Coronary artery (tissue), 2 donors: ENCODE measurements around the gene SMARCA4.

Experiments
- DNase-seq: peaks from one replicate; pipeline ENCODE4 v3.0.0-alpha.2; 2017; ENCODE audit warnings: low spot score
- H3K27ac ChIP-seq, 2 donors: fragments of 200-600 bp; sonication (generic); one replicate each; pipeline ENCODE4 v1.5.1; 2016 to 2019
- H3K4me3 ChIP-seq: fragments of 200-600 bp; sonication (generic); 2 replicates; pipeline ENCODE4 v1.5.1; 2016; ENCODE audit warnings: mild to moderate bottlenecking, moderate library complexity
- TF ChIP-seq, protein P1 (sequence below): fragments of 200-600 bp; sonication (generic); IDR thresholded peaks from one replicate; pipeline ENCODE4 v1.5.1; 2019; ENCODE audit warnings: antibody characterized with exemption

SMARCA4 gene

DNA sequence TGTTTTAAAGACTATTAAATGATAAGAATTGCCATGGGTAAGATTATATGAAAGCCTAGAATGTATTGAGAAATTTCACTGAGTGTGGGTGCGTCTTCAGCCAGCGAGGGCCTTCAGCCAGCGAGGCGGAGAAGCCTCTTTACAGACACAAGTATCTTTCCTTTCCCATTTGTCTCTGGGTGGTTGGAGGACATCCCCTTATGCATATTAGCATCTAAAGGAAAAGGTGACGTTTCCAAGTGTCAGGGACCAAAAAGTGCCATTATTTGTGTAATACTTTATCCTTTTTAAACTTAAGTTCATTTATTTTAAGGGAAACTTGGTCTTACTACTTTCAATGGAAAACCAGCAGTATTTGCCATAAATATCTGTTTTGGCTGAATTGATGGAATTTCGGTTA lies 22.2 kb downstream of the SMARCA4 start:
- Histone ChIP-seq H3K4me3 (no peak overlapping the region), H3K27ac (no peak overlapping the region)
- TF ChIP-seq, protein P1, sequence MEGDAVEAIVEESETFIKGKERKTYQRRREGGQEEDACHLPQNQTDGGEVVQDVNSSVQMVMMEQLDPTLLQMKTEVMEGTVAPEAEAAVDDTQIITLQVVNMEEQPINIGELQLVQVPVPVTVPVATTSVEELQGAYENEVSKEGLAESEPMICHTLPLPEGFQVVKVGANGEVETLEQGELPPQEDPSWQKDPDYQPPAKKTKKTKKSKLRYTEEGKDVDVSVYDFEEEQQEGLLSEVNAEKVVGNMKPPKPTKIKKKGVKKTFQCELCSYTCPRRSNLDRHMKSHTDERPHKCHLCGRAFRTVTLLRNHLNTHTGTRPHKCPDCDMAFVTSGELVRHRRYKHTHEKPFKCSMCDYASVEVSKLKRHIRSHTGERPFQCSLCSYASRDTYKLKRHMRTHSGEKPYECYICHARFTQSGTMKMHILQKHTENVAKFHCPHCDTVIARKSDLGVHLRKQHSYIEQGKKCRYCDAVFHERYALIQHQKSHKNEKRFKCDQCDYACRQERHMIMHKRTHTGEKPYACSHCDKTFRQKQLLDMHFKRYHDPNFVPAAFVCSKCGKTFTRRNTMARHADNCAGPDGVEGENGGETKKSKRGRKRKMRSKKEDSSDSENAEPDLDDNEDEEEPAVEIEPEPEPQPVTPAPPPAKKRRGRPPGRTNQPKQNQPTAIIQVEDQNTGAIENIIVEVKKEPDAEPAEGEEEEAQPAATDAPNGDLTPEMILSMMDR = no peak
- no peak for DNase-seq

GRCh38 chr19:10984166-10984735 lies 23.4 kb downstream of the SMARCA4 start:
- H3K4me3 ChIP-seq = no peak overlapping the region
- H3K27ac ChIP-seq = no peak overlapping the region
- TF ChIP-seq, protein P1 = no peak
- no peak for DNase-seq

- TF ChIP-seq, protein P1 = no peak
- Histone ChIP-seq H3K4me3 (no peak overlapping the region), H3K27ac (no peak overlapping the region)
- no peak for DNase-seq
Observed at GRCh38 chr19:10985502-10985901, 24.7 kb downstream of the SMARCA4 start.

- no peak for DNase-seq
- H3K27ac ChIP-seq = no peak overlapping the region
- TF ChIP-seq, protein P1 = no peak
- H3K4me3 ChIP-seq = no peak overlapping the region
Observed at GRCh38 chr19:10986301-10987127, 25.7 kb downstream of the SMARCA4 start.

- no peak overlapping the region for H3K4me3 ChIP-seq
- TF ChIP-seq, protein P1 = no peak
- no peak for DNase-seq
- H3K27ac ChIP-seq = no peak overlapping the region
Observed at GRCh38 chr19:10987571-10988297, 26.9 kb downstream of the SMARCA4 start.

- Histone ChIP-seq H3K27ac (no peak overlapping the region), H3K4me3 (no peak overlapping the region)
- DNase-seq = no peak
- TF ChIP-seq, protein P1 = no peak
Observed at GRCh38 chr19:10988380-10988779, 27.6 kb downstream of the SMARCA4 start.
